ENCODE data around the gene CXorf38.

DNA sequence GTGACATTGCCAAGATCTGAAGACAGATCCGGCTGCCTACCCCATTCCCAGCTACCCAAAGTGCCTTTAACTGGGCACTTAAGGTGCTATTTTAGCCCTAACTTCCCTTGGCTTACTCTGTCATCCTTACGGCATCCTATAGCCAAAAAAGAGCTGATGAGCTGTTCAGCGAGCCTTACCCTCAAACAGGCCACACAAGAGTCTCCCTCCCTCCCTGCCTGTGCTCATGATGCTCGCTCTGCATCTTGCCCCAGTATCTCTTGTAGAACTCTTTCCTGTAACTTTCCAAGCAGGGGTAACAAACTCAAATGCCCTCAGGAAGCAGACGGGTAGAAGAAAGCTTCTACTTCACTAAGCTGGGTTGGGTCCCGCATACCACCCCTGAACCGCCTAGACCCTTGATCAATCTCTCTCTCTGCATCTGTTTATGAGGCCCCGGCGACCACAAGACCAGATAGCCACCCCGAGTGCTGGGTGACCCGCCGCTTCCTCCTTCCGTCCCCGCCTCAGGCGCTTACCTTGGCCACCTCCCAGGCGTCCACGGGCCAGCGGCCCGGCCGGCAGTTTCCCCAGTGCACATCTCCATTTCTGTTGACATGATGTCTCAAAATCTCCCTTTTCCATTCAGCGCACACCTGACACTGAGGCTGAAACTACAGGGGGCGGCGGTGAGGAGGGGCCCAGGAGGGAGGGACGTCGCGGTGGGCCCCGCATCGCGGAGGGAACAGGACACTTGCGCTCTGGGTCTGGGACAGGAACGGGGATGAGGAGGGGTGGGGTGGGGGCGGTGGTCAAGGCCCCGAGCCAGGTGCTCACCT lies 663 bp downstream of the CXorf38 start:
- TF ChIP-seq, protein P1, sequence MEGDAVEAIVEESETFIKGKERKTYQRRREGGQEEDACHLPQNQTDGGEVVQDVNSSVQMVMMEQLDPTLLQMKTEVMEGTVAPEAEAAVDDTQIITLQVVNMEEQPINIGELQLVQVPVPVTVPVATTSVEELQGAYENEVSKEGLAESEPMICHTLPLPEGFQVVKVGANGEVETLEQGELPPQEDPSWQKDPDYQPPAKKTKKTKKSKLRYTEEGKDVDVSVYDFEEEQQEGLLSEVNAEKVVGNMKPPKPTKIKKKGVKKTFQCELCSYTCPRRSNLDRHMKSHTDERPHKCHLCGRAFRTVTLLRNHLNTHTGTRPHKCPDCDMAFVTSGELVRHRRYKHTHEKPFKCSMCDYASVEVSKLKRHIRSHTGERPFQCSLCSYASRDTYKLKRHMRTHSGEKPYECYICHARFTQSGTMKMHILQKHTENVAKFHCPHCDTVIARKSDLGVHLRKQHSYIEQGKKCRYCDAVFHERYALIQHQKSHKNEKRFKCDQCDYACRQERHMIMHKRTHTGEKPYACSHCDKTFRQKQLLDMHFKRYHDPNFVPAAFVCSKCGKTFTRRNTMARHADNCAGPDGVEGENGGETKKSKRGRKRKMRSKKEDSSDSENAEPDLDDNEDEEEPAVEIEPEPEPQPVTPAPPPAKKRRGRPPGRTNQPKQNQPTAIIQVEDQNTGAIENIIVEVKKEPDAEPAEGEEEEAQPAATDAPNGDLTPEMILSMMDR (IDR thresholded peaks at IDR 0.05 in 4 of 5, conservative IDR thresholded peaks at IDR 0.05 in 1 of 5) = no peak
- TF ChIP-seq POLR2A (IDR thresholded peaks at IDR 0.05) = no peak
